Ovary (tissue), 9 donors: ENCODE results near the gene IL1RAPL2. TPM values are rescaled to one million over a fixed set of nuclear protein-coding genes. Genes with fewer than 3 reads are reported as not detected.

Source experiments
- DNase-seq, 5 donors: peaks; one replicate each; pipeline ENCODE4 v3.0.0-alpha.2; 2019 to 2020
- H3K27ac ChIP-seq, 2 donors: fragments of 200-600 bp; one replicate each; pipeline versions ENCODE4 v1.5.1 to v1.8.0; 2019 to 2022
- H3K27me3 ChIP-seq: fragments of 200-600 bp; one replicate; pipeline ENCODE4 v1.8.0; 2022
- H3K36me3 ChIP-seq: fragments of 200-600 bp; sonication (generic); one replicate; pipeline ENCODE4 v1.5.1; 2019
- H3K4me1 ChIP-seq: one replicate; pipeline ENCODE4 v1.8.1; 2013; ENCODE audit warnings: mild to moderate bottlenecking, moderate library complexity; ENCODE audit not compliant: insufficient read depth
- H3K4me3 ChIP-seq: fragments of 200-600 bp; sonication (generic); one replicate; pipeline ENCODE4 v1.5.1; 2017
- H3K9me3 ChIP-seq, 2 donors: fragments of 200-600 bp in 1 of 2; sonication (generic) in 1 of 2; one replicate each; pipeline versions ENCODE4 v1.5.1 to v1.8.1; 2013 to 2019; ENCODE audit warnings: mild to moderate bottlenecking in 1 of 2, moderate library complexity in 1 of 2
- CTCF ChIP-seq, 3 donors: fragments of 450-650 bp in 2 of 3; fragments of 200-600 bp in 1 of 3; IDR thresholded peaks; one replicate each; pipeline versions ENCODE4 v1.5.1 to v1.8.0; 2016 to 2022; ENCODE audit warnings: antibody characterized with exemption in 3 of 3, mild to moderate bottlenecking in 1 of 3
- EP300 ChIP-seq: sonication (generic); formaldehyde crosslinking; IDR thresholded peaks from one replicate; pipeline ENCODE4 v1.6.1; 2017; ENCODE audit warnings: antibody characterized with exemption
- POLR2A ChIP-seq: fragments of 450-650 bp; IDR thresholded peaks from one replicate; pipeline ENCODE4 v1.6.1; 2017; ENCODE audit warnings: antibody characterized with exemption, mild to moderate bottlenecking, moderate library complexity
- WGBS, 3 donors: extraction: QIAGEN DNeasy Blood & Tissue Kit in 1 of 3; methylation state at CpG; one replicate each; pipeline versions ENCODE4 v1.1.5 to v1.1.7; 2013 to 2017; 5-methylcytosine and 5-hydroxymethylcytosine counted together
- intact Hi-C, 4 donors: fragments of 100-400 bp; cut with DNase I; formaldehyde crosslinking; loops; one replicate each; pipeline versions ENCODE4 v1.11.0 to v1.15.1; 2022 to 2023
- polyA plus RNA-seq, 2 donors: library from polyadenylated mRNA; stranded (reverse); fragments of 200-250 nt in 1 of 2; fragments of 350-450 nt in 1 of 2; fragmentation: Illumina TruSeq in 1 of 2; extraction: RNeasy Lipid Tissue Mini Kit (QIAGEN cat#74804) in 1 of 2; gene quantifications; one replicate each; pipeline ENCODE4 v1.2.3, GENCODE V29; 2013 to 2014
- total RNA-seq, 7 donors: library from RNA; depleted of rRNA in 2 of 7; stranded (reverse); fragments of >200 nt in 2 of 7; fragmentation: NEBNext Ultra II Directional in 3 of 7; extraction: Animal tissue kit (Norgen Biotek cat#: 25700) in 3 of 7; gene quantifications; one replicate each; pipeline versions ENCODE4 v1.1.0 to v1.2.4, GENCODE V29; 2016 to 2023
- donor health status: DM: no; HTN: no; CAD: no; lungs with moderate emphysema.
- donor health status: DM: no; HTN: no; CAD: no.
- donor health status: Bipolar disorder and iron deficiency.
- donor health status: DM: yes; HTN: yes; CAD: no.
- donor health status: DM: no; HTN: no; CAD: no.
- donor health status: DM: yes; HTN: yes; CAD: no.

The IL1RAPL2 gene
- total and polyA plus RNA-seq, 9 donors = 0.08 to 1.1 (median 0.32) TPM; not detected in 3

GRCh38 chrX:105317117-105317516, 751.1 kb downstream of the IL1RAPL2 start:
- 67 to 86% (median 83%) methylated on average over 2 of the region's 2 CpGs for WGBS, 3 donors
- no peak for DNase-seq
- H3K4me1 ChIP-seq = no peaks in the 10 kb centered on the region
- H3K27ac ChIP-seq = no peak overlapping the region
- H3K36me3 ChIP-seq = no peaks in the 10 kb centered on the region
- H3K4me3 ChIP-seq = no peak overlapping the region
- H3K27me3 ChIP-seq = no peaks in the 10 kb centered on the region
- TF ChIP-seq POLR2A (no peak), EP300 (no peak), CTCF (IDR thresholded peaks at IDR 0.05) (no peak)
- intact Hi-C loops = no loop called here
- H3K9me3 ChIP-seq = no peaks in the 10 kb centered on the region

GRCh38 chrX:105323928-105324327, 757.9 kb downstream of the IL1RAPL2 start:
- DNase-seq = no peak
- no peak overlapping the region for H3K4me3 ChIP-seq
- 31 to 41% (median 40%) methylated on average over 1 of the region's 1 CpG for WGBS, 3 donors
- intact Hi-C loops = no loop called here
- no peak overlapping the region for H3K27ac ChIP-seq
- H3K36me3 ChIP-seq = no peaks in the 10 kb centered on the region
- H3K27me3 ChIP-seq = no peaks in the 10 kb centered on the region
- H3K9me3 ChIP-seq = no peaks in the 10 kb centered on the region
- TF ChIP-seq EP300 (no peak), CTCF (IDR thresholded peaks at IDR 0.05) (no peak)
- no peaks in the 10 kb centered on the region for H3K4me1 ChIP-seq

GRCh38 chrX:105328773-105329172, 762.8 kb downstream of the IL1RAPL2 start:
- TF ChIP-seq CTCF (IDR thresholded peaks at IDR 0.05) = no peak
- TF ChIP-seq POLR2A = no peak
- no peak for TF ChIP-seq EP300
- H3K36me3 ChIP-seq = no peaks in the 10 kb centered on the region
- H3K27me3 ChIP-seq = no peaks in the 10 kb centered on the region
- no peaks in the 10 kb centered on the region for H3K9me3 ChIP-seq
- no peak overlapping the region for H3K27ac ChIP-seq
- no peaks in the 10 kb centered on the region for H3K4me1 ChIP-seq
- DNase-seq = no peak
- intact Hi-C loops = no loop called here
- no peak overlapping the region for H3K4me3 ChIP-seq

- WGBS, 3 donors = 43 to 52% (median 45%) methylated on average over 1 of the region's 1 CpG
- intact Hi-C loops = no loop called here
Observed at GRCh38 chrX:105331244-105331643, 765.2 kb downstream of the IL1RAPL2 start.

More at GRCh38 chrX:105331244-105331643, 765.2 kb downstream of the IL1RAPL2 start:
- DNase-seq = no peak
- no peaks in the 10 kb centered on the region for H3K36me3 ChIP-seq
- H3K27ac ChIP-seq = no peak overlapping the region
- TF ChIP-seq EP300 (no peak), POLR2A (no peak), CTCF (IDR thresholded peaks at IDR 0.05) (no peak)
- H3K9me3 ChIP-seq = no peaks in the 10 kb centered on the region
- H3K27me3 ChIP-seq = no peaks in the 10 kb centered on the region
- no peaks in the 10 kb centered on the region for H3K4me1 ChIP-seq
- no peak overlapping the region for H3K4me3 ChIP-seq
